Germinal center (tissue), 1 donor: ENCODE measurements around the gene TBX2.
A peak's percentile ranks its signal among the peaks of the same experiment; 100 is the strongest.

Experiments used
- DNase-seq: peaks from one replicate; pipeline ENCODE4 v3.0.0; 2012; ENCODE audit warnings: mixed read lengths, low spot score

TBX2 gene

DNA sequence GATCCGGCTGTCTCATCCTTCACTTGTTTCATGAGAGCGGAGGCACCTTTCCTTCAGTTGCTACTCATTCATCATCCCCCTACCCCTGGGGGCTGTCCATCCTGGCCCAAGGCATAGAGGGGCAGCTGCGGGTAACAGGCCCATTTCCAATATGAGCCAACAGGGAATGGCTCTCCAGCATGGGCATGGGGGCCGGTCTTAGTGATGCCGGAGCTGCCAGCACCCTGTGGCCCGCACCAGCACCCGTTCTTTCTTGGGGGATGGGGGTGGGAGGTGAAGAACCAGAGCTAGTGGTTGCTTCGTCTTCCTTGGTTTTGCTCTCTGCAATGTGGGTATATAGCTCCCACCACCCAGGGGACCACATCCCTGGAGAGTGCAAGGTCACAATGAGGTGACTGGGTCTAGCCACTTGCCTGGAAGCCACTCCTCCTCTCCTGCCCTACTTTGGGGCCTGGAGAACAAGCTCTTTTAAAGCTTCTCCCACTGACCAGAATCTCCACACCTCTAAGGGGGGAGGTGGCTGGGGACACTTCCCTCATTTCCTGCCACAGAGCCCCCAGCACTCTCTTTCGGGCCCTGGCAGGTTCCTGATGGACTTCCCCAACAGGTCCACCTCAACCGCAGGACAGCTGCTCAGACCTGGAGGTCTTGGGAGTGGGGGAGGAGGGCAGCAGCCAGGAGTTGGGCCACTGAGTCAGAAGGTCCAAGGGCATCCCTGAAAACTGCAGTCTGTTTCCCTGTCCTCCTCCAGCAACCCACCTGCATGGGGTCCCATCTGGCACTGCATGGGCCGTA is 11.9 kb upstream of the TBX2 start:
- DNase-seq, result no peak

DNA sequence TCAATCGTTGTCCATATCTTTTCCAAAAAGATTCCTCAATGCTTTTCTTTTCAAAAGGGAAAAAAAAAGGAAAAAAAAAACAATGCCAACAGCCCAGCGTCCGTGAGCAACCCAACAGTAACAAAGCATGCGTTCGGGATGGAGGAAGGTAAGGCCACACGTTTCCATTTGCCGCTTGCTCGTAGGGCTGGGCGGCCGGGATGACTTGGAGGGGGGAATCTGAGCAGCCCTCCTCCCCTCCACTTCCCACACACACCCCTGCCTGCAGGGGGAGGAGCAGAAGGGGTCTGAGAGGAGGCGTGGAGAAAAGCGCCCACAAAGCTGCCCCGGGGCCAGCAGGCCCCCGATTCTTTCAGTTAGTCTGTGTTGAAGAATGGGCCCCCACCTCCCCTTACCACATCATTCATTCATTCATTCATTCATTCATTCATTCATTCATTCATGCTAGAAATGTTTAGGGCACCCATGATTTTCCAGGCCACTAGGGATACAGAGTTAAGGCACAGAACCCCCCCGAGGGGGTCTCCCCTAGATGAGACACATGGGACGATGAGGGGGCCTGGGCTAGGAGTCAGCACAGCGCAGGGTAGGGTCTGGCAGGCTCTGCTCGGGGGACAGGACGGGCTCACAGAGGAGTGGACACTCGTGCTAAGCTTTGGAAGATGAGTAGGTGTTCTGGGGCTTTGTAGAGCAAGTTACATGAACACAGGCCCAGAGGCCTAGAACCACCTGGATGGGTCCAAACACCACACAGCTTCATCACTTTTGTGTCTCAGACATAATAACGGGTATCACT is 10.9 kb upstream of the TBX2 start:
- DNase-seq, result no peak

DNA sequence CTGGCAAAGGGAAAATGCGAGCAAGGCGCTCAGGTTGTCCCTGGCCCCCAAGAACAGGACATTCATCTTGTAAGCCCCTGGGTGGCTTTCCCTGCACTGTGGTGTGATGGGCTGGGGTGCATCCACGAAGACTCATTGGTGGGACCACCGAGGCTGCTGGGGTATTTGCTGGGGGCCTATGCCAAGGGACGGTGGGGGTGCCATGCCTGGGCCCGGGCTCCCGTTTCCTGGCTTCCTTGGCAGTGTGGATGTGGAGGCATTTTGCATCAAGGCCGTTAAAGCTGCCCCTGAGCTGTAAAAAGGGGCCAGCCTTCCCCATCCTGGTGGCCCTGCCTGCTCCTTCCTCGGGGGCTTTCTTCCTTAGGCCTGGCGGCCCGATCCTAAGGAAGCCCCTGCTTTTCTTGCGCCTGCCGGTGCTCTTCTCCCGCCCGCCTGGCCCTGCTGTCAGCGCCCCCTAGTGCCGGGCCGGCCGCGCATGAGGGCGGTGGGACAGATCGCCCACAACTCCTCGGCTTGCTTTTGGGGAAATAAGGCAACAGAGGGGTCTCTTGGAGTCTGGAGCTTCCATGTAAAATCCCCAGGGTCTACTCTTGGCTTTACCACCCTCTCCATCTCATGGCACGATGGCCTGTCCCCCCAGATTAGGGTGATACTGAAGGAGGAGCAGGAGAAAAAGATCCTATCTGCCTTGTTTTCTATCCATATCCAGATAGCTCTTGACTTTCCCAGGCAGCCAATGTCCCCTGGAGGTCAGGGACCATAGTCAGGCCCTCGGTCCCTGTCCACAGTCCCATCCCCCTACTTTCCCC is 9.8 kb upstream of the TBX2 start:
- peak; percentile 67 for DNase-seq

DNA sequence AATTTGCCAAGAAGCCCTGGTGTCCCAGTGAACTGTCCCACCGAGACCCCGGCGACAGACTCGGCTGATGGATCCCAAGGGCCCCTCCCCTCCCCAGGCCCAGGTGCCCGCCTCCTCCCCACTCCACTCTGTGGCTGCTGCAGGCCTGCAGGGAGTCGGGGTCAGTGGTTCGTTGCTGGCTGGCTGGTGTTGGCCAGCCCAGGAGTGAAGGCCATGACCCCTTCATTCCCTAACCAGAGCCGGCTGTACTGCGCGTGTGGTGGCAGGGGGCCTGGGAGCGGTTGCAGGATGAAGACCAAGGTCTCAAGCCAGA is 9.2 kb upstream of the TBX2 start:
- DNase-seq, result no peak

- DNase-seq, result no peak
Measured at GRCh38 chr17:61391595-61392291, 7.9 kb upstream of the TBX2 start.

DNA sequence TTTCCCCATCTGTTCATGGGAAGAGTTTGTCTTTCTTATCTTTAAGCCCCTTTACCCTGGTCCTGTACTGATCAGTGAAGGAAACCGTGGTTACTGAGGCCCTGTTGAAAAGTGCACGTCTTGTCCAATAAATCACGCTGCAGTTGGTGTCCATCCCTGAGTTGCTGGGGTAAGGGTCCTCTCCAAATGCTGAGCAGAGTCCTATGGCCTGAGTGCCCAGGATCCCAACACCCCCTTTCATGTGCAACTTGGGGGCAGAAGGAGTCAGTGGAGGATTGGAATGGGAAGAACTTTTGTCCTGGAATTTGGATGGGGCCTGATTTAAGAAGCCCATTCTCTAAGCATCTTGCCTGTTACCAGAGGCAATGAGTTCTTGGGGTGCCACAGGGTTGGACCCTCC is 7.0 kb upstream of the TBX2 start:
- DNase-seq, result no peak

- no peak for DNase-seq
Measured at GRCh38 chr17:61393550-61393903, 6.1 kb upstream of the TBX2 start.

DNA sequence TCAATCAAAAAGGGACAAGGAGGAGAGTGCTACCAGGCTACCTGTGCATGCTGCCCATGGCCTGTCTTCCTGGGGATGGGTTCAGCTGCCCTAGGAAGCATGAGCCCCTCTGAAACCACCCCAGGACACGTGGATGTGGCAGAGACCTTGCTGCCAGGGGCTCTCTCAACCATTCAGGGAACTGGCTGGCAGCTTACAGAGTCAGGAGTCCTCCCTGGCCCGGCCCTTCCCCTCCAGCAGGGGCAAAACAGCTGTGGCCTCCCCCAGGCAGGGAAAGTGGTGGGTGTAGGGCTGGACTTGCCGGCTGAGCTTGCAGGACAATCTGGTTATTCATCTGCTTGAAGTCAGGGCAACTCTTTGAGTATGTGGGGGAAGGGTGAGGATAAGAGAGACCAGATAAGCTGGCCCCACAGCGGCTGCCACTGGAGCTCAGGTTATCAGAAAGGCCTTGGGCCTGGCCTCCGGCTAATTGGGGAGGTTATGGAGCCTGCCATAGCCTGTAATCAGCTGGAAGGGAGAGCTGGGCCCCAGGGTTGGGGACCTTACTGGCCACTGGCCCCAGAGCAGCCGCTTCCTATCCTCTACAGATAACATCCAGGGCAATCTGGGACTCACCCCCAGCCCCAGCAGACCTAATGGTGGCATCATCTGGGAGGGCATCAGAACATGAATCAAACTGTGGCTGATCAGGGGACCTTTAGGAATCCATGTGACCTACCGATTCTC is 5.6 kb upstream of the TBX2 start:
- no peak for DNase-seq

GRCh38 chr17:61394630-61395408 is 4.8 kb upstream of the TBX2 start:
- no peak for DNase-seq

- no peak for DNase-seq
Measured at GRCh38 chr17:61395409-61395982, 4.1 kb upstream of the TBX2 start.

DNA sequence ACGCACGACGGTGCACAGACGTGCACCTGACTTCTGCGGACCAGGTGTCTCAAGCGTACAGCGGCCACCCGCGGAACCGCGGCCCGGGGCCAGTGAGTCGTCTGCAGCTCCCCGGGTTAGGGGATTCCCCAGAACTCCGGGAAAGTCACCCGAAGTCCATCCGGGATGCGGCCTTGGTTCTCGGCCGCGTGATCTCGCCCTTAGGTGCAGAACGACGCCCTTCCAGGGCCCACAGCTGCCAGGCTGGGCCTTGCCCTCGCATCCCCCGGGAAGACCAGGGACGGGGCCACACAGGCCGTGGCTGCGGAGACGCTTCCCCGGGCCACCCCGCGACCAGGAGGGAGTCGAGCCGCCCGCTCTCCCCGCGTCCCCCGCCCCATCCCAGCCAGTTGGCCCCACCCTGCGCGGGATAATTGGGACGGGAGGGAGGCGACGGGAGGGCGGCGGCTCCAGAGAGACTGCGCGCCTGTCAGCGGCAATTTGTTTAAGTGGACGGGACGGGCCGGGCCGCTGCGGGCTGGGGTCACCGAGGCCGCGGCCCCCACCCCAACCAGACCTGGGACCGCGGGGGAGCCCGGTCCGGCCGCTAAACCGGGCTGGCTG is 3.6 kb upstream of the TBX2 start:
- DNase-seq, result no peak

- DNase-seq, result no peak
Measured at GRCh38 chr17:61396586-61397085, 3.0 kb upstream of the TBX2 start.

GRCh38 chr17:61397086-61397842 is 2.4 kb upstream of the TBX2 start:
- DNase-seq, result no peak

- DNase-seq, result no peak
Measured at GRCh38 chr17:61398721-61399130, 917 bp upstream of the TBX2 start.

- no peak for DNase-seq
Measured at GRCh38 chr17:61400066-61400716, 548 bp downstream of the TBX2 start.

GRCh38 chr17:61400717-61401388 is 1.2 kb downstream of the TBX2 start:
- DNase-seq, result no peak

- DNase-seq, result no peak
Measured at GRCh38 chr17:61401389-61402072, 1.9 kb downstream of the TBX2 start.
